H9 (cell line): Measurements from ENCODE around the gene COA5. TPM values are rescaled to one million over a fixed set of nuclear protein-coding genes. Genes with fewer than 3 reads are reported as not detected.

Source experiments
- DNase-seq: peaks from one replicate; pipeline ENCODE4 v3.0.0-alpha.2; 2017
- H2AFZ ChIP-seq: one replicate; pipeline ENCODE4 v1.6.1; 2013; ENCODE audit warnings: mild to moderate bottlenecking, low read length, control low read depth, moderate library complexity
- H2AK5ac ChIP-seq: 2 replicates; pipeline ENCODE4 v1.6.1; 2013; ENCODE audit warnings: low read length, control low read depth, mixed read lengths; ENCODE audit not compliant: insufficient read length
- H2BK120ac ChIP-seq: one replicate; pipeline ENCODE4 v1.6.1; 2013; ENCODE audit warnings: low read depth, mild to moderate bottlenecking, low read length, control low read depth, inconsistent platforms; ENCODE audit not compliant: poor library complexity, severe bottlenecking
- H2BK12ac ChIP-seq: 2 replicates; pipeline ENCODE4 v1.6.1; 2013; ENCODE audit warnings: low read length, control low read depth, mixed read lengths, low read depth; ENCODE audit not compliant: insufficient read length
- H2BK15ac ChIP-seq: 2 replicates; pipeline ENCODE4 v1.6.1; 2013; ENCODE audit warnings: low read depth, low read length, control low read depth
- H2BK20ac ChIP-seq: one replicate; pipeline ENCODE4 v1.6.1; 2013; ENCODE audit warnings: low read depth, mild to moderate bottlenecking, low read length, control low read depth, inconsistent platforms; ENCODE audit not compliant: poor library complexity, severe bottlenecking
- H2BK5ac ChIP-seq: 2 replicates; pipeline ENCODE4 v1.6.1; 2013; ENCODE audit warnings: low read length, control low read depth, mixed read lengths; ENCODE audit not compliant: insufficient read length
- H3K14ac ChIP-seq: 2 replicates; pipeline ENCODE4 v1.6.1; 2013; ENCODE audit warnings: low read length, control low read depth; ENCODE audit not compliant: insufficient read depth
- H3K18ac ChIP-seq: 2 replicates; pipeline ENCODE4 v1.6.1; 2013; ENCODE audit warnings: low read depth, mild to moderate bottlenecking, mixed read lengths, low read length, control low read depth; ENCODE audit not compliant: insufficient read length
- H3K23ac ChIP-seq: 2 replicates; pipeline ENCODE4 v1.6.1; 2013; ENCODE audit warnings: low read length, control low read depth, mixed read lengths, low read depth; ENCODE audit not compliant: insufficient read length
- H3K23me2 ChIP-seq: 2 replicates; pipeline ENCODE4 v1.6.1; 2013; ENCODE audit warnings: low read depth, mild to moderate bottlenecking, mixed read lengths, low read length, control low read depth; ENCODE audit not compliant: insufficient read length, poor library complexity, severe bottlenecking
- H3K27ac ChIP-seq: 2 replicates; pipeline ENCODE4 v1.5.1; 2013; ENCODE audit warnings: low read length, control low read depth, mixed read lengths, low read depth; ENCODE audit not compliant: insufficient read length
- H3K27me3 ChIP-seq: 2 replicates; pipeline ENCODE4 v1.6.1; 2013; ENCODE audit warnings: low read length, control low read depth, inconsistent platforms; ENCODE audit not compliant: insufficient read depth
- H3K4ac ChIP-seq: 2 replicates; pipeline ENCODE4 v1.6.1; 2013; ENCODE audit warnings: low read depth, mild to moderate bottlenecking, control low read depth, inconsistent platforms, low read length, moderate library complexity
- H3K4me1 ChIP-seq: 2 replicates; pipeline ENCODE4 v1.6.1; 2013; ENCODE audit warnings: low read length, control low read depth, inconsistent platforms; ENCODE audit not compliant: insufficient read depth
- H3K4me2 ChIP-seq: 2 replicates; pipeline ENCODE4 v1.6.1; 2013; ENCODE audit warnings: low read length, control low read depth, mixed read lengths; ENCODE audit not compliant: insufficient read length, insufficient read depth
- H3K56ac ChIP-seq: 2 replicates; pipeline ENCODE4 v1.6.1; 2013; ENCODE audit warnings: low read depth, mild to moderate bottlenecking, mixed read lengths, low read length, control low read depth; ENCODE audit not compliant: insufficient read length
- H3K79me1 ChIP-seq: 2 replicates; pipeline ENCODE4 v1.6.1; 2013; ENCODE audit warnings: low read depth, mild to moderate bottlenecking, moderate library complexity, low read length, control low read depth, inconsistent platforms; ENCODE audit not compliant: insufficient read depth, poor library complexity, severe bottlenecking
- H3K79me2 ChIP-seq: 2 replicates; pipeline ENCODE4 v1.6.1; 2013; ENCODE audit warnings: low read length, control low read depth, inconsistent platforms; ENCODE audit not compliant: insufficient read depth
- H3K9ac ChIP-seq: 2 replicates; pipeline ENCODE4 v1.6.1; 2013; ENCODE audit warnings: low read length, control low read depth, mixed read lengths; ENCODE audit not compliant: insufficient read length; ENCODE audit errors: extremely low read depth
- H3K9me3 ChIP-seq: one replicate; pipeline ENCODE4 v1.6.1; 2013; ENCODE audit warnings: low read depth, low read length, inconsistent platforms; ENCODE audit not compliant: control insufficient read depth
- H3T11ph ChIP-seq: one replicate; pipeline ENCODE4 v1.6.1; 2013; ENCODE audit warnings: mild to moderate bottlenecking, low read length, control low read depth, inconsistent platforms
- H4K20me1 ChIP-seq: one replicate; pipeline ENCODE4 v1.6.1; 2013; ENCODE audit not compliant: control insufficient read depth, insufficient read length, insufficient read depth
- H4K5ac ChIP-seq: 2 replicates; pipeline ENCODE4 v1.6.1; 2013; ENCODE audit warnings: low read depth, mild to moderate bottlenecking, mixed read lengths, low read length, control low read depth; ENCODE audit not compliant: insufficient read length
- H4K8ac ChIP-seq: replicated peaks from 2 replicates; pipeline ENCODE4 v1.6.1; 2013; ENCODE audit warnings: low read length, control low read depth, mixed read lengths, low read depth; ENCODE audit not compliant: insufficient read length
- H4K91ac ChIP-seq: 2 replicates; pipeline ENCODE4 v1.6.1; 2013; ENCODE audit warnings: low read depth, mild to moderate bottlenecking, moderate library complexity, mixed read lengths, low read length, control low read depth; ENCODE audit not compliant: insufficient read length
- H3K27ac Mint-ChIP-seq, 3 experiments: 2 replicates in 2 of 3; 3 replicates in 1 of 3; pipeline ENCODE4 v1.8.0; 2020 to 2021; ENCODE audit warnings: mixed read lengths in 3 of 3, mild to moderate bottlenecking in 1 of 3, moderate library complexity in 1 of 3
- H3K27me3 Mint-ChIP-seq: 2 replicates; pipeline ENCODE4 v1.8.0; 2021; ENCODE audit warnings: low read depth, mild to moderate bottlenecking, moderate library complexity, mixed read lengths
- H3K36me3 Mint-ChIP-seq, 3 experiments: 2 replicates in 2 of 3; 3 replicates in 1 of 3; pipeline ENCODE4 v1.8.0; 2020 to 2021; ENCODE audit warnings: low read depth in 3 of 3, mixed read lengths in 3 of 3; ENCODE audit not compliant: insufficient read depth in 1 of 3
- H3K4me1 Mint-ChIP-seq, 2 experiments: 2 replicates each; pipeline ENCODE4 v1.8.0; 2020; ENCODE audit warnings: mixed read lengths in 2 of 2
- H3K4me3 Mint-ChIP-seq, 2 experiments: 2 replicates in 1 of 2; 3 replicates in 1 of 2; pipeline ENCODE4 v1.8.0; 2020 to 2021; ENCODE audit warnings: mild to moderate bottlenecking in 2 of 2, mixed read lengths in 2 of 2, moderate library complexity in 1 of 2
- H3K9me3 Mint-ChIP-seq, 2 experiments: 2 replicates in 1 of 2; 3 replicates in 1 of 2; pipeline ENCODE4 v1.8.0; 2020; ENCODE audit warnings: mild to moderate bottlenecking in 2 of 2, mixed read lengths in 2 of 2, moderate library complexity in 1 of 2
- WGBS: extraction: QIAGEN DNeasy Blood & Tissue Kit; methylation state at CpG from one replicate; pipeline ENCODE4 v1.1.7; 2013; ENCODE audit warnings: missing lambda C conversion rate, low lambda C conversion rate, mixed read lengths; ENCODE audit not compliant: insufficient read length; ENCODE audit errors: extremely low coverage; 5-methylcytosine and 5-hydroxymethylcytosine counted together
- total RNA-seq: library from RNA; stranded (reverse); gene quantifications from 2 replicates; pipeline ENCODE4 v1.2.1, GENCODE V29; 2021
- TF ChIP-seq, protein P1 (sequence below): fragments of 200-600 bp; sonication (generic); conservative IDR thresholded peaks from 3 replicates; pipeline ENCODE4 v1.8.0; 2021; ENCODE audit warnings: antibody characterized with exemption, mild to moderate bottlenecking

Gene COA5
- total RNA-seq, 1 experiment from 2014 or later: 23.6 TPM

DNA sequence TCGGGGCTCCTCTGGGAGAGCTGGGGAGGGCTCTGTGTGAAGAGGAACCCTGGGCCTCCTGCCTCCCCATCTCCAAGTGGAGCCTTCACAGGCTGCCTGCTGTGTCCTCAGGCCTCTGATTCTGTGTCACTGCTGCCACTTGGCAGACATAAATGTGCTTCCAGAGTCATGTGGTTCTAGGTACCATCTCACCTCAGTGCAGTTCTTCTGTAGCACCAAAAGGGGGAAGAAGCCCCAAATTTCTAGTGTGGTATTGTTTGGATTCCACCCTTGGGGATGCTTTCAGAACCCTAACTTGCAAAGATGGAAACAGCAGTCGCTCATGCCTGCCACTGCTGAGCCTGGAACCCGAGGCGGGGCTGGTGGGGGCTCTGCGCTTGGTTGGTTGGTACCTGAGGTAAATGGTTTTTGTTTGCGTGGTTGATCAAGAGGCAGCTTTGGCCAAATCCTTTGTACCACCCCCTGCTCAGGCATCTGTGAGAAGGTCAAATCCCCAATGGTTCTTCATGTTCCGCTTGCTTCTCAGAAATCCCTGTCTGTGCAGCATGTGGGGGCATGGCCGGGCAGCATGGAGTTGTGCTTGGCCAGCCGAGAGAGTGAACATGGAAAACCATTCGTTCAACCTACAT, 27.5 kb downstream of the COA5 start:
- Mint-ChIP-seq H3K4me3 (no peak overlapping the region), H3K27me3 (no peaks in the 10 kb centered on the region), H3K27ac (peak overlapping the region in 1 of 3 experiments; percentile 30; a peak in 2 of 7 replicates), H3K36me3 (peaks cover 0 to 64% (median 28%) of the 10 kb centered on the region in 3 experiments; a peak in 6 of 7 replicates), H3K4me1 (no peaks in the 10 kb centered on the region), H3K9me3 (no peaks in the 10 kb centered on the region)
- H4K8ac ChIP-seq: no peak overlapping the region
- H3K27me3 ChIP-seq: no peaks in the 10 kb centered on the region
- H3T11ph ChIP-seq: no peak overlapping the region
- H2BK5ac ChIP-seq: no peak overlapping the region
- H3K23me2 ChIP-seq: no peaks in the 10 kb centered on the region
- no peak overlapping the region for H2BK20ac ChIP-seq
- no peak for DNase-seq
- H3K4ac ChIP-seq: no peak overlapping the region
- H3K23ac ChIP-seq: no peak overlapping the region
- no peak overlapping the region for H2BK12ac ChIP-seq
- no peaks in the 10 kb centered on the region for H3K4me1 ChIP-seq
- H3K9ac ChIP-seq: no peak overlapping the region
- H4K20me1 ChIP-seq: no peaks in the 10 kb centered on the region
- no peak overlapping the region for H3K4me2 ChIP-seq
- no peak overlapping the region for H3K56ac ChIP-seq
- H2BK15ac ChIP-seq: no peak overlapping the region
- H4K91ac ChIP-seq: no peak overlapping the region
- H3K18ac ChIP-seq: no peak overlapping the region
- no CpG with 5 or more reads among the region's 10 CpGs for WGBS
- H3K79me2 ChIP-seq: no peaks in the 10 kb centered on the region
- no peak overlapping the region for H2BK120ac ChIP-seq
- H3K79me1 ChIP-seq: no peaks in the 10 kb centered on the region
- H3K27ac ChIP-seq: no peak overlapping the region
- TF ChIP-seq, protein P1, sequence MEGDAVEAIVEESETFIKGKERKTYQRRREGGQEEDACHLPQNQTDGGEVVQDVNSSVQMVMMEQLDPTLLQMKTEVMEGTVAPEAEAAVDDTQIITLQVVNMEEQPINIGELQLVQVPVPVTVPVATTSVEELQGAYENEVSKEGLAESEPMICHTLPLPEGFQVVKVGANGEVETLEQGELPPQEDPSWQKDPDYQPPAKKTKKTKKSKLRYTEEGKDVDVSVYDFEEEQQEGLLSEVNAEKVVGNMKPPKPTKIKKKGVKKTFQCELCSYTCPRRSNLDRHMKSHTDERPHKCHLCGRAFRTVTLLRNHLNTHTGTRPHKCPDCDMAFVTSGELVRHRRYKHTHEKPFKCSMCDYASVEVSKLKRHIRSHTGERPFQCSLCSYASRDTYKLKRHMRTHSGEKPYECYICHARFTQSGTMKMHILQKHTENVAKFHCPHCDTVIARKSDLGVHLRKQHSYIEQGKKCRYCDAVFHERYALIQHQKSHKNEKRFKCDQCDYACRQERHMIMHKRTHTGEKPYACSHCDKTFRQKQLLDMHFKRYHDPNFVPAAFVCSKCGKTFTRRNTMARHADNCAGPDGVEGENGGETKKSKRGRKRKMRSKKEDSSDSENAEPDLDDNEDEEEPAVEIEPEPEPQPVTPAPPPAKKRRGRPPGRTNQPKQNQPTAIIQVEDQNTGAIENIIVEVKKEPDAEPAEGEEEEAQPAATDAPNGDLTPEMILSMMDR: no peak
- no peak overlapping the region for H3K14ac ChIP-seq
- no peak overlapping the region for H4K5ac ChIP-seq
- H3K9me3 ChIP-seq: no peaks in the 10 kb centered on the region
- H2AFZ ChIP-seq: no peak overlapping the region
- H2AK5ac ChIP-seq: no peak overlapping the region
